PC-3 (cell line): ENCODE data around the gene C1QTNF3. TPM values are rescaled to one million over a fixed set of nuclear protein-coding genes. Genes with fewer than 3 reads are reported as not detected.
"Not testable (repeated sequence)": the region's sequence is repeated elsewhere in the genome, so short reads cannot be mapped to it uniquely, and the experiment has no call there.

ENCODE experiments used
- ATAC-seq: fragments of 200-7000 bp; cut with Tn5 transposase; 2 replicates; pipeline ENCODE4 v1.9.1; 2020; ENCODE audit warnings: mild to moderate bottlenecking, moderate library complexity
- BruUV-seq: library from RNA; stranded (reverse); fragments of 400-500 nt; replicated peaks from 2 replicates; lab custom pipeline; 2021; lab: Mats Ljungman, UMichigan
- CTCF ChIA-PET: fragments of 300-600 bp; sonication (Branson Sonifier 250); formaldehyde crosslinking; loops from one replicate; lab custom pipeline; 2022; ENCODE audit warnings: antibody characterized with exemption; lab: Charles Lee
- POLR2A ChIA-PET: fragments of 300-600 bp; sonication (Branson Sonifier 250); formaldehyde crosslinking; loops from one replicate; lab custom pipeline; 2022; ENCODE audit warnings: antibody characterized with exemption; ENCODE audit not compliant: unreplicated experiment; lab: Charles Lee
- DNase-seq: peaks from one replicate; pipeline ENCODE4 v3.0.0-alpha.2; 2015
- H2AFZ ChIP-seq: fragments of 300-600 bp; sonication (generic); 2 replicates; pipeline ENCODE4 v1.6.0; 2016; ENCODE audit warnings: antibody characterized with exemption, low read length
- H3F3A ChIP-seq: fragments of 300-600 bp; sonication (generic); one replicate; pipeline ENCODE4 v1.6.0; 2017; ENCODE audit warnings: antibody characterized with exemption, low read length, control low read depth, mild to moderate bottlenecking; ENCODE audit not compliant: unreplicated experiment
- H3K27ac ChIP-seq: fragments of 300-600 bp; sonication (generic); 2 replicates; pipeline ENCODE4 v1.5.1; 2016; ENCODE audit warnings: mild to moderate bottlenecking, low read length
- H3K27me3 ChIP-seq: fragments of 300-600 bp; sonication (generic); 2 replicates; pipeline ENCODE4 v1.6.1; 2016; ENCODE audit warnings: low read length, mixed read lengths
- H3K36me3 ChIP-seq: fragments of 300-600 bp; sonication (generic); 2 replicates; pipeline ENCODE4 v1.6.1; 2016; ENCODE audit warnings: low read depth, mixed run types, low read length, mixed read lengths
- H3K4me1 ChIP-seq: fragments of 300-600 bp; sonication (generic); 2 replicates; pipeline ENCODE4 v1.5.1; 2016; ENCODE audit warnings: low read length; ENCODE audit not compliant: insufficient read depth
- H3K4me2 ChIP-seq: fragments of 300-600 bp; sonication (generic); 2 replicates; pipeline ENCODE4 v1.6.0; 2016; ENCODE audit warnings: low read length
- H3K4me3 ChIP-seq: fragments of 300-600 bp; sonication (generic); 2 replicates; pipeline ENCODE4 v1.5.1; 2016; ENCODE audit warnings: mild to moderate bottlenecking, low read length, mixed read lengths
- H3K79me2 ChIP-seq: fragments of 300-600 bp; sonication (generic); 2 replicates; pipeline ENCODE4 v1.6.1; 2017; ENCODE audit warnings: low read length, mixed read lengths
- H3K9ac ChIP-seq: fragments of 300-600 bp; sonication (generic); 2 replicates; pipeline ENCODE4 v1.6.0; 2016; ENCODE audit warnings: mild to moderate bottlenecking, low read length
- H3K9me2 ChIP-seq: fragments of 300-600 bp; sonication (generic); replicated peaks from 2 replicates; pipeline ENCODE4 v1.6.1; 2016; ENCODE audit warnings: mixed run types, low read length, mixed read lengths
- H3K9me3 ChIP-seq: fragments of 300-600 bp; sonication (generic); 2 replicates; pipeline ENCODE4 v1.6.1; 2016; ENCODE audit warnings: low read length, mixed read lengths
- H4K20me1 ChIP-seq: fragments of 300-600 bp; sonication (generic); 2 replicates; pipeline ENCODE4 v1.6.1; 2016; ENCODE audit warnings: low read length, mixed read lengths
- EZH2 ChIP-seq: fragments of 300-600 bp; sonication (generic); IDR thresholded peaks from one replicate; pipeline ENCODE4 v1.6.1; 2017; ENCODE audit warnings: antibody characterized with exemption, mild to moderate bottlenecking, low read length; ENCODE audit not compliant: unreplicated experiment
- EZH2phosphoT487 ChIP-seq: fragments of 300-600 bp; sonication (generic); IDR thresholded peaks from 2 replicates; pipeline ENCODE4 v1.6.1; 2018; ENCODE audit warnings: mild to moderate bottlenecking, antibody characterized with exemption, low read length, borderline replicate concordance
- intact Hi-C: fragments of 100-400 bp; cut with micrococcal nuclease; formaldehyde crosslinking; loops from 2 replicates; pipeline ENCODE4 v1.9.0; 2023
- total RNA-seq: library from RNA; depleted of rRNA; stranded (reverse); fragments of >200 nt; gene quantifications from 2 replicates; pipeline ENCODE4 v1.2.3, GENCODE V29; 2014
- TF ChIP-seq, protein P1 (sequence below): fragments of 300-600 bp; sonication (generic); conservative IDR thresholded peaks from 2 replicates; pipeline ENCODE4 v1.5.1; 2017; ENCODE audit warnings: antibody characterized with exemption, low read depth, mild to moderate bottlenecking, low read length

Gene C1QTNF3
- total RNA-seq, 1 experiment from 2014 or later = 1.1 TPM

GRCh38 chr5:34011536-34011935 lies 31.5 kb downstream of the C1QTNF3 start:
- no peak for TF ChIP-seq EZH2phosphoT487
- H3K27me3 ChIP-seq = no peaks in the 10 kb centered on the region
- H2AFZ ChIP-seq = no peak overlapping the region
- H3K4me2 ChIP-seq = no peak overlapping the region
- H3K79me2 ChIP-seq = peaks cover 8% of the 10 kb centered on the region
- no TSS peak for BruUV-seq
- CTCF ChIA-PET = no interaction called here
- no peak overlapping the region for H3K4me3 ChIP-seq
- H3K9me2 ChIP-seq = no peaks in the 10 kb centered on the region
- H3K9me3 ChIP-seq = no peaks in the 10 kb centered on the region
- no peaks in the 10 kb centered on the region for H4K20me1 ChIP-seq
- H3K36me3 ChIP-seq = no peaks in the 10 kb centered on the region
- no peak for DNase-seq
- intact Hi-C loops = no loop called here
- POLR2A ChIA-PET = no interaction called here
- no peak overlapping the region for H3K9ac ChIP-seq
- H3K27ac ChIP-seq = no peak overlapping the region
- peaks cover 18% of the 10 kb centered on the region for H3K4me1 ChIP-seq
- no peaks in the 10 kb centered on the region for H3F3A ChIP-seq
- no peak for ATAC-seq

- not testable (repeated sequence) for ATAC-seq, BruUV-seq
- H3K4me1 ChIP-seq = peaks cover 28% of the 10 kb centered on the region
Measured at GRCh38 chr5:34010146-34010545, 32.9 kb downstream of the C1QTNF3 start.

GRCh38 chr5:34009610-34010009 lies 33.4 kb downstream of the C1QTNF3 start:
- Histone ChIP-seq H3K4me1 (peaks cover 28% of the 10 kb centered on the region), H3K9ac (no peak overlapping the region), H3K27ac (no peak overlapping the region), H3K4me3 (no peak overlapping the region), H3K9me2 (no peaks in the 10 kb centered on the region), H4K20me1 (no peaks in the 10 kb centered on the region), H3F3A (no peaks in the 10 kb centered on the region), H3K4me2 (peak overlapping the region; percentile 87), H3K9me3 (no peaks in the 10 kb centered on the region), H3K27me3 (no peaks in the 10 kb centered on the region), H3K79me2 (peaks cover 17% of the 10 kb centered on the region), H3K36me3 (no peaks in the 10 kb centered on the region), H2AFZ (no peak overlapping the region)
- ATAC-seq = no peak
- ChIA-PET POLR2A (no interaction called here), CTCF (no interaction called here)
- peak; percentile 42 for DNase-seq
- BruUV-seq = no TSS peak
- intact Hi-C loops = loop anchor here (2.0 to 10.0 kb wide), 4 partner anchors 43 to 905 kb away; partner anchors contain the start of genes BRIX1 and RAD1
- TF ChIP-seq EZH2 (no peak), EZH2phosphoT487 (no peak)
- TF ChIP-seq, protein P1, sequence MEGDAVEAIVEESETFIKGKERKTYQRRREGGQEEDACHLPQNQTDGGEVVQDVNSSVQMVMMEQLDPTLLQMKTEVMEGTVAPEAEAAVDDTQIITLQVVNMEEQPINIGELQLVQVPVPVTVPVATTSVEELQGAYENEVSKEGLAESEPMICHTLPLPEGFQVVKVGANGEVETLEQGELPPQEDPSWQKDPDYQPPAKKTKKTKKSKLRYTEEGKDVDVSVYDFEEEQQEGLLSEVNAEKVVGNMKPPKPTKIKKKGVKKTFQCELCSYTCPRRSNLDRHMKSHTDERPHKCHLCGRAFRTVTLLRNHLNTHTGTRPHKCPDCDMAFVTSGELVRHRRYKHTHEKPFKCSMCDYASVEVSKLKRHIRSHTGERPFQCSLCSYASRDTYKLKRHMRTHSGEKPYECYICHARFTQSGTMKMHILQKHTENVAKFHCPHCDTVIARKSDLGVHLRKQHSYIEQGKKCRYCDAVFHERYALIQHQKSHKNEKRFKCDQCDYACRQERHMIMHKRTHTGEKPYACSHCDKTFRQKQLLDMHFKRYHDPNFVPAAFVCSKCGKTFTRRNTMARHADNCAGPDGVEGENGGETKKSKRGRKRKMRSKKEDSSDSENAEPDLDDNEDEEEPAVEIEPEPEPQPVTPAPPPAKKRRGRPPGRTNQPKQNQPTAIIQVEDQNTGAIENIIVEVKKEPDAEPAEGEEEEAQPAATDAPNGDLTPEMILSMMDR = no peak

More at GRCh38 chr5:34010146-34010545, 32.9 kb downstream of the C1QTNF3 start:
- H3K9me2 ChIP-seq, DNase-seq, CTCF ChIA-PET, H3F3A ChIP-seq, H3K36me3 ChIP-seq, POLR2A ChIA-PET, H2AFZ ChIP-seq, H3K4me2 ChIP-seq, H3K27me3 ChIP-seq, H3K27ac ChIP-seq, intact Hi-C loops, H3K9ac ChIP-seq, H3K9me3 ChIP-seq, H4K20me1 ChIP-seq, H3K4me3 ChIP-seq: not testable (repeated sequence)
- H3K79me2 ChIP-seq = peaks cover 17% of the 10 kb centered on the region
